ENCODE results near the gene PCSK1N.
"Not testable (repeated sequence)": the region's sequence is repeated elsewhere in the genome, so short reads cannot be mapped to it uniquely, and the experiment has no call there.

The PCSK1N gene

GRCh38 chrX:48824066-48824465, 11.3 kb downstream of the PCSK1N start:
- DNase-seq (ENCODE audit: low read depth in 1 of 2, low spot score in 1 of 2), result no peak

DNA sequence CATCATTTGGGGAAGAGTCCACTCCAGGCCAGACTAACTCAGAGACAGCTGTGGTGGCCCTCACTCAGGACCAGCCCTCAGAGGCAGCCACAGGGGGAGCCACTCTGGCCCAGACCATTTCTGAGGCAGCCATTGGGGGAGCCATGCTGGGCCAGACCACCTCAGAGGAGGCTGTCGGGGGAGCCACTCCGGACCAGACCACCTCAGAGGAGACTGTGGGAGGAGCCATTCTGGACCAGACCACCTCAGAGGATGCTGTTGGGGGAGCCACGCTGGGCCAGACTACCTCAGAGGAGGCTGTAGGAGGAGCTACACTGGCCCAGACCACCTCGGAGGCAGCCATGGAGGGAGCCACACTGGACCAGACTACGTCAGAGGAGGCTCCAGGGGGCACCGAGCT, 12.4 kb downstream of the PCSK1N start:
- no peak for DNase-seq (ENCODE audit: low read depth in 1 of 2, low spot score in 1 of 2)

DNA sequence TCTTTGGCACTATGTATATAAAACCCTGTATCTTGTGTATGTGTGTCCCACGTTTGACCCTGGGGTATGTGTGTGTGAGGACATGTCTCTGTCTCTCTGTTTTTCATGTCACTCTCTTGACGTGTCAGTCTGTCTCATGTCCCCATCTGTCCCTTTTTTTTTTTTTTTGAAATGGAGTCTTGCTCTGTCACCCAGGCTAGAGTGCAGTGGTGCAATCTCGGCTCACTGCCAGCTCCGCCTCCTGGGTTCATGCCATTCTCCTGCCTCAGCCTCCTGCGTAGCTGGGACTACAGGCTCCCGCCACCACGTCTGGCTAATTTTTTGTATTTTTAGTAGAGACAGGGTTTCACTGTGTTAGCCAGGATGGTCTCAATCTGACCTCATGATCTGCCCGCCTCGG, 16.0 kb downstream of the PCSK1N start:
- DNase-seq (ENCODE audit: low read depth in 1 of 2, low spot score in 1 of 2), result not testable (repeated sequence)

- DNase-seq (ENCODE audit: low read depth in 1 of 2, low spot score in 1 of 2), result no peak
These were observed 16.5 kb downstream of the PCSK1N start for GRCh38 chrX:48818866-48819265.

DNA sequence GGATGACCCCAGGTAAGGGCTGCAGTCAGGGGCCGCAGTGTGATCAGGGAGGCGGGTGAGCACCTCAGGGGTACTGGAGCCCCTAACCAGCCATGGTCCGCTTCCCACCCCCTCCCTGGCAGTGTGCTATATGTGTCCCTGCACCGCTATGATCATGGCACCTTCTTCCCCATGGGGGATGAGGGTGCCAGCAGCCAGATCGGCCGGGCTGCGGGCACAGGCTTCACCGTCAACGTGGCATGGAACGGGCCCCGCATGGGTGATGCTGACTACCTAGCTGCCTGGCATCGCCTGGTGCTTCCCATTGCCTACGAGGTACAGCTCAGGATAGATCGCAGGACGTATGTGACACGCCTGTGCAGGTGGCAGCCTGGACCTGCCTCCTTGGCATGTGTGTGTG, 17.3 kb downstream of the PCSK1N start:
- DNase-seq (ENCODE audit: low read depth in 1 of 2, low spot score in 1 of 2), result no peak

DNA sequence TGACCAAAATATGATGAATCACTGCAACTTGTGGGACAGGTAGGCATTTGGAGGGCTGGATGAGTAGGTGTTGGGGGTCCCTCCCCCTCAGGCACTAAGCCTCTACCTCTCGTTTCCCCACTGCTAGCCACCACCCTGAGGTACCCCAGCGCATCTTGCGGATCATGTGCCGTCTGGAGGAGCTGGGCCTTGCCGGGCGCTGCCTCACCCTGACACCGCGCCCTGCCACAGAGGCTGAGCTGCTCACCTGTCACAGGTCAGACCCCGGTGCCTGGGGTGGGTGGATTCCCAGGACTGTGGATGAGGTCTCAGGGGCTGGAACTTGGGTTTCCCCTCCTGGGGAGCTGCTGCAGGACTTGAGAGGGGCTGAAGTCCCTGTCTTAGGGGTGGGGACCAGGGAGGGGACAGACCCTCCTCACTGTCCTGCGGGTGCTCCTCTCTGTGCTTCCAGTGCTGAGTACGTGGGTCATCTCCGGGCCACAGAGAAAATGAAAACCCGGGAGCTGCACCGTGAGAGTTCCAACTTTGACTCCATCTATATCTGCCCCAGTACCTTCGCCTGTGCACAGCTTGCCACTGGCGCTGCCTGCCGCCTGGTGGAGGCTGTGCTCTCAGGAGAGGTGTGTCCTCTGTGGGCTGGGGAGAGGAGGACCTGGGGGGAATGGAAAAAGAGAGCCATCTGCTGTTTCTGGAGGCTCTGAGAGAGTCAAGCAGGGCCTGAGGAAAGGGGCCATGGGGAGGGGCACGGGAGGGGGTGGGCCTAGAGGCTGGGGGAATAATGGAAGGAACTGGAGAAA, 19.2 kb downstream of the PCSK1N start:
- DNase-seq (ENCODE audit: low read depth in 1 of 2, low spot score in 1 of 2), result no peak

DNA sequence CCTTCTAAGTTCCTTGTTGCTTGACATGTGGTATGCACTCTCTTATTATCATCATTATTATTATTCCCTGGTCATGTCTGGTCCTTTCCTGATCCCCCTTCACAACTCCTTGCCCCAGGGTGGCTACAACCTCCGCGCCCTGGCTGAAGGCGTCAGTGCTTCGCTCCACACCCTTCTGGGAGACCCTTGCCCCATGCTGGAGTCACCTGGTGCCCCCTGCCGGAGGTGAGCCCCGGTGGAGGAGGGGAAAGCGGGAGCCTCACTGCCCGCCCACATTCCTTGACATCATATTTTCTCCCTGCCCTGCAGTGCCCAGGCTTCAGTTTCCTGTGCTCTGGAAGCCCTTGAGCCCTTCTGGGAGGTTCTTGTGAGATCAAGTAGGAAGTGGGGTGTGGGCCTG, 20.1 kb downstream of the PCSK1N start:
- DNase-seq (ENCODE audit: low read depth in 1 of 2, low spot score in 1 of 2), result no peak

DNA sequence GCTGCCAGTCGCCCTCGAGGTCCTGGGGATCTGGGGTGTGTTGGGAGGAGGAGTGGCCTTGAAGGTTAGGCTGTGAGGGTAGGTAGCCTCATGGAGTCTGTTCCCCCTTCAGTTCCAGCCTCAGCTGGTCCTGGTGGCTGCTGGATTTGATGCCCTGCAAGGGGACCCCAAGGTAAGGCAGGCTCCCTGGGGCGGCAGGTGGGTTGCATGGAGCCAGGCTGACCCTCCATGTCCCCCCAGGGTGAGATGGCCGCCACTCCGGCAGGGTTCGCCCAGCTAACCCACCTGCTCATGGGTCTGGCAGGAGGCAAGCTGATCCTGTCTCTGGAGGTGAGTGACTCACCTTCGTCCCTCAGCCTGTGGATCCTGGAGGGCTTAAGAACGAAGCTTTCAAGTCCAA, 20.7 kb downstream of the PCSK1N start:
- DNase-seq (ENCODE audit: low read depth in 1 of 2, low spot score in 1 of 2), result no peak

GRCh38 chrX:48813644-48814043, 21.8 kb downstream of the PCSK1N start:
- DNase-seq (ENCODE audit: low read depth in 1 of 2, low spot score in 1 of 2), result no peak

- DNase-seq (ENCODE audit: low read depth in 1 of 2, low spot score in 1 of 2), result no peak
These were observed 29.3 kb downstream of the PCSK1N start for GRCh38 chrX:48806081-48806480.

DNA sequence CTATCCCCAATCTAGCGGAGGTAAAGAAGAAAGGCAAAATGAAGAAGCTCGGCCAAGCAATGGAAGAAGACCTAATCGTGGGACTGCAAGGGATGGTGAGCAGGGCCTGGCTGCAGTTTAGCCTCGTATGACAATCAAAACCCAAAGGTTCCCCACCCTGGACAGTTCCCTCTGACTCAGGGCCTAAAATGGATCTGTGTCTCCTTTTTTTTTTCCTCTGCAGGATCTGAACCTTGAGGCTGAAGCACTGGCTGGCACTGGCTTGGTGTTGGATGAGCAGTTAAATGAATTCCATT, 32.6 kb downstream of the PCSK1N start:
- DNase-seq (ENCODE audit: low read depth in 1 of 2, low spot score in 1 of 2), result no peak

- DNase-seq (ENCODE audit: low read depth in 1 of 2, low spot score in 1 of 2), result peak in 1 of 2 donors; percentile 28
These were observed 33.1 kb downstream of the PCSK1N start for GRCh38 chrX:48802089-48802904.

- peak; percentile 85 to 87 for DNase-seq (ENCODE audit: low read depth in 1 of 2, low spot score in 1 of 2)
These were observed 33.9 kb downstream of the PCSK1N start, which contains the start of gene HDAC6 for GRCh38 chrX:48801280-48802088. TSS of gene HDAC6 (plus strand) at chrX:48802067. CDS start at chrX:48802693, 626 bp downstream.

GRCh38 chrX:48800574-48801279, 34.7 kb downstream of the PCSK1N start:
- DNase-seq (ENCODE audit: low read depth in 1 of 2, low spot score in 1 of 2), result no peak

DNA sequence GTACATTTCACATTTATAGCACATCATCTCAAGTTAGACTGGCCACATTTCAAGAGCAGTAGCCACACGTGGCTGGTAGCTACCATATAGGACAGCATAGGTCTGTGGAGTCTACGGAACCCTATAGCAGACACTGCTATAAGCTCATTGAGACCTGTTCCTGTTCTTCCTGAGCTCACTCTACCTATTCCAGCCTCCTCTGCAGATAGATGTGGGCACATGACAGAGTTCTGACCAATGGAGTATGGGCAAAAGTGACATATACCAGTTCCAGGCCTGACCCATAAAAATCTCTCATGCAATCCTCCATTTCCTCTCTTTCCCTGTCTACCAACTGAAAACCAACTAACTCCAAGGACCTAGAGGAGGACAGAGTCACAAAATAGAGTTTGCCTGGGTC, 37.1 kb downstream of the PCSK1N start:
- DNase-seq (ENCODE audit: low read depth in 1 of 2, low spot score in 1 of 2), result no peak

- no peak for DNase-seq (ENCODE audit: low read depth in 1 of 2, low spot score in 1 of 2)
These were observed 40.4 kb downstream of the PCSK1N start for GRCh38 chrX:48794911-48795515.

- no peak for DNase-seq (ENCODE audit: low read depth in 1 of 2, low spot score in 1 of 2)
These were observed 41.0 kb downstream of the PCSK1N start for GRCh38 chrX:48794340-48794910.

DNA sequence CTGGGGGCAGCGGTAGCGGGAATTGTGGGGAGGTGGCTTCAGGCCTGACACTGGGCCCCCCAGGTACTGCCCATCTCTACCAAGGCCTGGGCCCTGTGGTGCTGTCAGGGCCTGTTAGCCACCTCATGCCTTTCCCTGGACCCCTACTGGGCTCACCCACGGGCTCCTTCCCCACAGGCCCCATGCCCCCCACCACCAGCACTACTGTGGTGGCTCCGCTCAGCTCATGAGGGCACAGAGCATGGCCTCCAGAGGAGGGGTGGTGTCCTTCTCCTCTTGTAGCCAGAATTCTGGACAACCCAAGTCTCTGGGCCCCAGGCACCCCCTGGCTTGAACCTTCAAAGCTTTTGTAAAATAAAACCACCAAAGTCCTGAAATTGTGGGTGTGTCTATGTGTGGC, 41.5 kb downstream of the PCSK1N start:
- no peak for DNase-seq (ENCODE audit: low read depth in 1 of 2, low spot score in 1 of 2)

- no peak for DNase-seq (ENCODE audit: low read depth in 1 of 2, low spot score in 1 of 2)
These were observed 43.2 kb downstream of the PCSK1N start for GRCh38 chrX:48792219-48792618.

DNA sequence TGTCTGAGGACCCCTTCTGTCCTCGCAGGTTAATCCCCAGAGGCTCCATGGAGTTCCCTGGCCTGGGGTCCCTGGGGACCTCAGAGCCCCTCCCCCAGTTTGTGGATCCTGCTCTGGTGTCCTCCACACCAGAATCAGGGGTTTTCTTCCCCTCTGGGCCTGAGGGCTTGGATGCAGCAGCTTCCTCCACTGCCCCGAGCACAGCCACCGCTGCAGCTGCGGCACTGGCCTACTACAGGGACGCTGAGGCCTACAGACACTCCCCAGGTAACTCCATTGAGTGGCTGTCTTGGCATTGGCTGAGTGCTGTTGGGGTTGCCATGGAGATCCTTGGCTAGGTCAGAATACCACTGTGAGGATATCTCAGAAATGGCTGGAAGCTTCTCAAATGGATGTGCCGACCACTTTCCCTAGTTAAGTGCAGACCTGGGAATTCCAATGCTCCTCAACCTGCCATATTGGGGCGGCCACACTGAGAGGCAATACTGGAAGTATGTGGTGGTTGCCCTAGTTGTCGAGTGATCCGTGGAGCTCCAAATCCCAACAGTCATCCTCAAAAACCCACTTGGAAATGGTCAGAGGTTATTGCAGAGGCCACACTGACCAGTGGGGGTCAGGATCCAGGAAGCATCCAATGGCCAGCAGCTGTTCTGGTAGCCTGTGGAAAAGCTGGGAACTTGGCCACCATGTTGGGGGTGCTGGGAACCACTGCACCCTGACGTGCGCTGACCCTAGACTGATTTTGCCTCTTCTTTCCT, 44.2 kb downstream of the PCSK1N start:
- DNase-seq (ENCODE audit: low read depth in 1 of 2, low spot score in 1 of 2), result no peak

Data from stimulated activated CD4-positive, alpha-beta T cell treated with anti-CD3 and anti-CD28 coated beads, Interleukin-15, amount 100 ng/mL, for 1 hour (primary cell).